NT2/D1 (cell line): ENCODE measurements around the gene DDX56.
"Not testable (repeated sequence)": the region's sequence is repeated elsewhere in the genome, so short reads cannot be mapped to it uniquely, and the experiment has no call there.

ENCODE experiments used
- DNase-seq: peaks from one replicate; pipeline ENCODE4 v3.0.0-alpha.2; 2011; ENCODE audit warnings: low read depth, low spot score
- H3K27me3 ChIP-seq: 2 replicates; pipeline ENCODE4 v1.6.0; 2011; ENCODE audit warnings: mild to moderate bottlenecking; ENCODE audit not compliant: insufficient read length, insufficient read depth
- H3K36me3 ChIP-seq: 2 replicates; pipeline ENCODE4 v1.6.1; 2011; ENCODE audit warnings: mild to moderate bottlenecking, low read length, mixed read lengths; ENCODE audit not compliant: insufficient read depth, insufficient read length
- H3K4me1 ChIP-seq: 2 replicates; pipeline ENCODE4 v1.5.1; 2011; ENCODE audit not compliant: insufficient read depth, insufficient read length
- H3K4me3 ChIP-seq: 2 replicates; pipeline ENCODE4 v1.5.1; 2011; ENCODE audit warnings: low read depth; ENCODE audit not compliant: insufficient read length
- H3K9ac ChIP-seq: 2 replicates; pipeline ENCODE4 v1.6.0; 2011; ENCODE audit warnings: low read depth; ENCODE audit not compliant: insufficient read length
- H3K9me3 ChIP-seq: 2 replicates; pipeline ENCODE4 v1.5.1; 2011; ENCODE audit warnings: mild to moderate bottlenecking, low read length; ENCODE audit not compliant: insufficient read depth
- SUZ12 ChIP-seq: IDR thresholded peaks from 2 replicates; pipeline ENCODE4 v1.6.1; 2011; ENCODE audit not compliant: insufficient read length, insufficient read depth; ENCODE audit errors: extremely low read depth
- YY1 ChIP-seq: IDR thresholded peaks from 2 replicates; pipeline ENCODE4 v1.6.1; 2011; ENCODE audit not compliant: insufficient read length, insufficient read depth
- ZNF274 ChIP-seq: IDR thresholded peaks from 2 replicates; pipeline ENCODE4 v1.6.1; 2011; ENCODE audit warnings: mild to moderate bottlenecking, low read depth, low read length

DDX56 gene

GRCh38 chr7:44604941-44605340 lies 31.2 kb upstream of the DDX56 start:
- H3K9me3 ChIP-seq: no peaks in the 10 kb centered on the region
- no peak overlapping the region for H3K9ac ChIP-seq
- H3K4me1 ChIP-seq: no peaks in the 10 kb centered on the region
- no peak for TF ChIP-seq YY1
- H3K36me3 ChIP-seq: peaks cover 5% of the 10 kb centered on the region
- DNase-seq: no peak
- peaks cover 20% of the 10 kb centered on the region for H3K27me3 ChIP-seq
- H3K4me3 ChIP-seq: no peak overlapping the region

- Histone ChIP-seq H3K27me3 (peaks cover 20% of the 10 kb centered on the region), H3K4me3 (no peak overlapping the region), H3K36me3 (peaks cover 4% of the 10 kb centered on the region), H3K9me3 (no peaks in the 10 kb centered on the region), H3K4me1 (no peaks in the 10 kb centered on the region), H3K9ac (no peak overlapping the region)
- no peak for DNase-seq
- TF ChIP-seq ZNF274: no peak
- TF ChIP-seq SUZ12: no peak
- no peak for TF ChIP-seq YY1
Observed at GRCh38 chr7:44603193-44603592, 29.5 kb upstream of the DDX56 start.

- no peaks in the 10 kb centered on the region for H3K36me3 ChIP-seq
- DNase-seq: no peak
- H3K4me1 ChIP-seq: no peaks in the 10 kb centered on the region
- H3K27me3 ChIP-seq: peaks cover 20% of the 10 kb centered on the region
- no peak overlapping the region for H3K4me3 ChIP-seq
- no peak overlapping the region for H3K9ac ChIP-seq
- H3K9me3 ChIP-seq: no peaks in the 10 kb centered on the region
- TF ChIP-seq ZNF274 (no peak), YY1 (no peak), SUZ12 (no peak)
Observed at GRCh38 chr7:44602576-44602910, 28.8 kb upstream of the DDX56 start.

- Histone ChIP-seq H3K9me3 (no peaks in the 10 kb centered on the region), H3K9ac (no peak overlapping the region), H3K4me3 (no peak overlapping the region), H3K36me3 (no peaks in the 10 kb centered on the region), H3K27me3 (peaks cover 7% of the 10 kb centered on the region), H3K4me1 (no peaks in the 10 kb centered on the region)
- DNase-seq: no peak
- no peak for TF ChIP-seq ZNF274
- no peak for TF ChIP-seq SUZ12
- no peak for TF ChIP-seq YY1
Observed at GRCh38 chr7:44599222-44599621, 25.5 kb upstream of the DDX56 start.

- not testable (repeated sequence) for H3K9me3 ChIP-seq, H3K27me3 ChIP-seq, DNase-seq, H3K4me1 ChIP-seq, H3K4me3 ChIP-seq, H3K36me3 ChIP-seq, H3K9ac ChIP-seq
Observed at GRCh38 chr7:44597181-44597580, 23.5 kb upstream of the DDX56 start.

GRCh38 chr7:44595934-44596635 lies 22.4 kb upstream of the DDX56 start:
- H3K36me3 ChIP-seq: no peaks in the 10 kb centered on the region
- no peaks in the 10 kb centered on the region for H3K27me3 ChIP-seq
- DNase-seq: no peak
- H3K9ac ChIP-seq: no peak overlapping the region
- H3K4me3 ChIP-seq: no peak overlapping the region
- no peaks in the 10 kb centered on the region for H3K9me3 ChIP-seq
- no peaks in the 10 kb centered on the region for H3K4me1 ChIP-seq
- no peak for TF ChIP-seq ZNF274
- TF ChIP-seq SUZ12: no peak
- TF ChIP-seq YY1: no peak

- DNase-seq: no peak
- no peaks in the 10 kb centered on the region for H3K27me3 ChIP-seq
- no peak for TF ChIP-seq ZNF274
- no peak for TF ChIP-seq YY1
- TF ChIP-seq SUZ12: no peak
- no peak overlapping the region for H3K4me3 ChIP-seq
- H3K36me3 ChIP-seq: no peaks in the 10 kb centered on the region
- H3K4me1 ChIP-seq: no peaks in the 10 kb centered on the region
- no peak overlapping the region for H3K9ac ChIP-seq
- H3K9me3 ChIP-seq: no peaks in the 10 kb centered on the region
Observed at GRCh38 chr7:44590910-44591309, 17.2 kb upstream of the DDX56 start.
